Neural cell (in vitro differentiated cells): ENCODE results near the gene ALX3. TPM values are rescaled to one million over a fixed set of nuclear protein-coding genes. Genes with fewer than 3 reads are reported as not detected.

Experiments
- H2AFZ ChIP-seq: fragments of 200-600, 300-800 bp; sonication (generic), shearing (Covaris generic); 2 replicates; pipeline ENCODE4 v1.6.0; 2014; ENCODE audit warnings: low read depth, mild to moderate bottlenecking, antibody characterized with exemption, low read length, moderate library complexity
- H3F3A ChIP-seq: fragments of 200-600 bp; shearing (Covaris generic); 2 replicates; pipeline ENCODE4 v1.6.1; 2016; ENCODE audit warnings: mild to moderate bottlenecking, moderate library complexity, mixed read lengths, antibody characterized with exemption, low read length; ENCODE audit not compliant: insufficient read depth, poor library complexity, severe bottlenecking
- H3K27ac ChIP-seq: fragments of 200-600, 300-800 bp; sonication (generic), shearing (Covaris generic); 2 replicates; pipeline ENCODE4 v1.5.1; 2014; ENCODE audit warnings: mild to moderate bottlenecking, low read length, moderate library complexity
- H3K27me3 ChIP-seq: fragments of 300-800, 200-600 bp; sonication (generic), shearing (Covaris generic); 2 replicates; pipeline ENCODE4 v1.6.0; 2014; ENCODE audit warnings: mild to moderate bottlenecking, low read depth, low read length, moderate library complexity; ENCODE audit not compliant: insufficient read depth
- H3K36me3 ChIP-seq: fragments of 300-800, 200-600 bp; sonication (generic), shearing (Covaris generic); 2 replicates; pipeline ENCODE4 v1.5.1; 2014; ENCODE audit warnings: mild to moderate bottlenecking, antibody characterized with exemption, low read length, moderate library complexity; ENCODE audit not compliant: insufficient read depth
- H3K4me2 ChIP-seq: fragments of 300-800, 200-600 bp; sonication (generic), shearing (Covaris generic); 2 replicates; pipeline ENCODE4 v1.6.0; 2014; ENCODE audit warnings: mild to moderate bottlenecking, low read length
- H3K4me3 ChIP-seq: fragments of 300-800, 200-600 bp; sonication (generic), shearing (Covaris generic); 2 replicates; pipeline ENCODE4 v1.5.1; 2014; ENCODE audit warnings: mild to moderate bottlenecking, low read length, moderate library complexity
- H3K79me2 ChIP-seq: fragments of 200-600 bp; shearing (Covaris generic); replicated peaks from 2 replicates; pipeline ENCODE4 v1.6.0; 2014; ENCODE audit warnings: mild to moderate bottlenecking, low read length, moderate library complexity; ENCODE audit not compliant: insufficient read depth
- H3K9ac ChIP-seq: fragments of 300-800, 200-600 bp; sonication (generic), shearing (Covaris generic); 2 replicates; pipeline ENCODE4 v1.6.1; 2016; ENCODE audit warnings: mild to moderate bottlenecking, low read length, mixed read lengths
- H3K9me2 ChIP-seq: fragments of 200-600 bp; shearing (Covaris generic); 2 replicates; pipeline ENCODE4 v1.6.1; 2016; ENCODE audit warnings: mild to moderate bottlenecking, low read length, mixed read lengths; ENCODE audit not compliant: insufficient read depth
- H3K9me3 ChIP-seq: fragments of 200-600, 300-800 bp; sonication (generic), shearing (Covaris generic); 2 replicates; pipeline ENCODE4 v1.6.1; 2016; ENCODE audit warnings: mild to moderate bottlenecking, mixed run types, low read length, moderate library complexity, mixed read lengths
- H4K20me1 ChIP-seq: fragments of 200-600 bp; shearing (Covaris generic); 2 replicates; pipeline ENCODE4 v1.6.1; 2016; ENCODE audit warnings: mild to moderate bottlenecking, mixed run types; ENCODE audit not compliant: insufficient read depth
- CTCF ChIP-seq: fragments of 450-650 bp; IDR thresholded peaks from 2 replicates; pipeline ENCODE4 v1.5.1; 2014; ENCODE audit warnings: antibody characterized with exemption, mild to moderate bottlenecking, moderate library complexity; ENCODE audit not compliant: poor library complexity, severe bottlenecking
- EP300 ChIP-seq: fragments of 450-650 bp; conservative IDR thresholded peaks from 2 replicates; pipeline ENCODE4 v1.6.1; 2014; ENCODE audit warnings: antibody characterized with exemption, mild to moderate bottlenecking, moderate library complexity; ENCODE audit not compliant: poor library complexity, severe bottlenecking
- EZH2 ChIP-seq: fragments of 200-600, 300-800 bp; shearing (Covaris generic), sonication (generic); IDR thresholded peaks from 2 replicates; pipeline ENCODE4 v1.6.1; 2014; ENCODE audit warnings: antibody characterized with exemption, low read length, borderline replicate concordance, mild to moderate bottlenecking; ENCODE audit not compliant: insufficient read depth, poor library complexity, severe bottlenecking
- MXI1 ChIP-seq: fragments of 450-650 bp; conservative IDR thresholded peaks from 2 replicates; pipeline ENCODE4 v1.6.1; 2014; ENCODE audit warnings: antibody characterized with exemption, mild to moderate bottlenecking; ENCODE audit not compliant: poor library complexity, severe bottlenecking
- POLR2AphosphoS5 ChIP-seq: IDR thresholded peaks from 2 replicates; pipeline ENCODE4 v1.6.1; 2012
- RAD21 ChIP-seq: fragments of 450-650 bp; conservative IDR thresholded peaks from 2 replicates; pipeline ENCODE4 v1.6.1; 2014; ENCODE audit warnings: antibody characterized with exemption, mild to moderate bottlenecking, moderate library complexity
- REST ChIP-seq: IDR thresholded peaks from 2 replicates; pipeline ENCODE4 v1.6.1; 2012; ENCODE audit warnings: borderline replicate concordance
- SMC3 ChIP-seq: fragments of 450-650 bp; conservative IDR thresholded peaks from 2 replicates; pipeline ENCODE4 v1.6.1; 2014; ENCODE audit warnings: antibody characterized with exemption, mild to moderate bottlenecking, moderate library complexity; ENCODE audit not compliant: poor library complexity
- TAF1 ChIP-seq: IDR thresholded peaks from 2 replicates; pipeline ENCODE4 v1.6.1; 2012; ENCODE audit warnings: low read depth
- polyA plus RNA-seq: library from polyadenylated mRNA; depleted of rRNA; stranded (reverse); fragments of >200 nt; gene quantifications from 2 replicates; pipeline ENCODE4 v1.2.3, GENCODE V29; 2014

The ALX3 gene
- polyA plus RNA-seq, 1 donor from 2014 or later = not detected

GRCh38 chr1:110086961-110087360 is 16.5 kb upstream of the ALX3 start:
- no peak overlapping the region for H3K27ac ChIP-seq
- peaks cover 61% of the 10 kb centered on the region for H3K27me3 ChIP-seq
- no peaks in the 10 kb centered on the region for H3K9me3 ChIP-seq
- no peaks in the 10 kb centered on the region for H3K79me2 ChIP-seq
- H3K4me3 ChIP-seq = no peak overlapping the region
- H3K36me3 ChIP-seq = no peaks in the 10 kb centered on the region
- H3K9me2 ChIP-seq = no peaks in the 10 kb centered on the region
- no peaks in the 10 kb centered on the region for H3F3A ChIP-seq
- no peak overlapping the region for H3K4me2 ChIP-seq
- no peaks in the 10 kb centered on the region for H4K20me1 ChIP-seq
- no peak overlapping the region for H3K9ac ChIP-seq
- no peak overlapping the region for H2AFZ ChIP-seq
- no peak for TF ChIP-seq EZH2
- TF ChIP-seq SMC3 = no peak
- no peak for TF ChIP-seq MXI1
- TF ChIP-seq REST = no peak
- no peak for TF ChIP-seq TAF1
- TF ChIP-seq RAD21 = no peak
- no peak for TF ChIP-seq EP300
- no peak for TF ChIP-seq CTCF
- TF ChIP-seq POLR2AphosphoS5 = no peak

- Histone ChIP-seq H3K9me3 (no peaks in the 10 kb centered on the region), H3F3A (no peaks in the 10 kb centered on the region), H4K20me1 (no peaks in the 10 kb centered on the region), H3K27me3 (peaks cover 74% of the 10 kb centered on the region), H3K9me2 (no peaks in the 10 kb centered on the region), H3K4me3 (no peak overlapping the region), H2AFZ (no peak overlapping the region), H3K36me3 (no peaks in the 10 kb centered on the region), H3K4me2 (no peak overlapping the region), H3K79me2 (no peaks in the 10 kb centered on the region), H3K9ac (no peak overlapping the region), H3K27ac (no peak overlapping the region)
- TF ChIP-seq MXI1 (no peak), EZH2 (no peak), POLR2AphosphoS5 (no peak), CTCF (no peak), SMC3 (no peak), TAF1 (no peak), EP300 (no peak)
These were observed 15.2 kb upstream of the ALX3 start for GRCh38 chr1:110085671-110086070.
